ENCODE results near the gene TFR2. TPM values are rescaled to one million over a fixed set of nuclear protein-coding genes. Genes with fewer than 3 reads are reported as not detected.

Gene TFR2
- total and polyA plus RNA-seq, 9 of the 15 experiments (the other 6 are each of a cell fraction or from before 2014, with no cell fraction given), result 3.8 to 123 (median 51.1) TPM

GRCh38 chr7:100640517-100641440, 573 bp downstream of the TFR2 start (continued):
- TF ChIP-seq PRDM10 (IDR thresholded peaks at IDR 0.05; ENCODE audit: partially characterized antibody) (peak; percentile 32), TAL1 (IDR thresholded peaks at IDR 0.05) (no peak), POLR2A (conservative IDR thresholded peaks at IDR 0.05) (peak; percentile 59), HSF4 (CRISPR knock-in tag; IDR thresholded peaks at IDR 0.05; ENCODE audit: borderline replicate concordance) (peak; percentile 33; the same call in 1 of the 2 replicates), CTCFL (IDR thresholded peaks at IDR 0.05; ENCODE audit: borderline replicate concordance, insufficient read depth, low read depth, low read length, poor library complexity, severe bottlenecking) (peak; percentile 46), SIN3B (IDR thresholded peaks at IDR 0.05; ENCODE audit: low read depth) (no peak), TAF1 (IDR thresholded peaks at IDR 0.05; ENCODE audit: control insufficient read depth, extremely low read depth, insufficient read depth, low read length, severe bottlenecking) (peak; percentile 29), ZBTB9 (CRISPR knock-in tag; IDR thresholded peaks at IDR 0.05) (0 out of 2 replicates have a peak, but pooled peaks have one; percentile 35), EGR1 (conservative IDR thresholded peaks at IDR 0.05) (peak; percentile 26; the same call in 1 of the 2 replicates), NFRKB (IDR thresholded peaks at IDR 0.05; ENCODE audit: low read depth) (peak; percentile 85), RERE (CRISPR knock-in tag; IDR thresholded peaks at IDR 0.05; ENCODE audit: borderline replicate concordance) (peak; percentile 49; the same call in 1 of the 2 replicates), RBFOX2 (IDR thresholded peaks at IDR 0.05; ENCODE audit: low read depth, low read length) (peak; percentile 79), PHB (CRISPR knock-in tag; IDR thresholded peaks at IDR 0.05) (0 out of 2 replicates have a peak, but pooled peaks have one; percentile 24)

Measured in K562 (cell line).